ENCODE measurements around the gene RASAL3.

- no peak for TF ChIP-seq CTCF (IDR thresholded peaks at IDR 0.05; ENCODE audit: low read depth, low read length)
- no peak for TF ChIP-seq EZH2phosphoT487 (IDR thresholded peaks at IDR 0.05; ENCODE audit: low read depth)
These were observed 39.6 kb downstream of the RASAL3 start for GRCh38 chr19:15424692-15425272.
